ENCODE measurements around the gene NF1. TPM values are rescaled to one million over a fixed set of nuclear protein-coding genes. Genes with fewer than 3 reads are reported as not detected.

NF1 gene
- total RNA-seq, 2 donors from 2014 or later, result 38.5 to 49.1 TPM

DNA sequence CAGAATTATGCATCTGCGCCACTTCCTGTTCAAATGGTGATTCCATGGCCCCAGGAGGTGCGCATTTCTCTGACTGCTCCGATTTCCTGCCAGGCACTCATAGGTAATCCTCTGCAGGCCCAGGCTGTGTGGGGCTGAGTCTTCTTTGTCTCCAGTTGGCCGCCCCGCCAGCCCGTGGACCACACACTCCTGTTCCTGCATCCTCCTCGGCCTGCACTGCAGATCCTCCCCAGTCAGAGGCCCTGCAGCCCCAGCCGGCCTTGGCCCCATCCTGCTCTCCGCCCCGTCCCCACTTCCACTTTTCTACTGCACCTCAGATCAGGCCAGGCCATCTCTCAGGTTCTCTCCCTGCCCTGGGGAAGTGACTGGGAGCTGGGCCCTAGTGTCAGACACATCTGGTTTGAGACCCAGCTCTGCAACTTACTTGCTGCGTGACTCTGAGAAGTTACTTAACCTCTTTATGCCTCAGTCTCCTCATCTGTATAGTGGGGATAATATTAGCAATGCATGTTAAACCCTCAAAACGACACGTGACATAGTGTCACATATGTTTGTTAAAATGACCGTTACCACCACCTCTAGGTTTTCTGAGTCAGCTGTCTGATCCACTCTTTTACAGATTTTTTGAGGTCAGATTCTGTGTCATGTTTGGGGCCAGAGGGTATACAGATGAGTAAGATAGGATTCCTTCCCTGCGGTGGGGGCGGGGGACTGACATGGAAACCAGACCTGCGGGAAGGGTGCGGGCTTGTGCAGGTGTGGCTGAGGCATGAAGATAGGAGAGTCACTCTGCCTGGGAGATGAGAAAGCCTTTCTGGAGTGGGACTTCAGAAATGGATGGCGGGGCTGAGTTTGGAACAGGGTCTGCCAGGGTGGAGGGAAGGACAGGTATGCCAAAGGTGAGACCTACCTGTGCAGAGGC is 309.5 kb downstream of the NF1 start:
- intact Hi-C loops (cut with DNase I), result no loop called here
- Histone ChIP-seq H3K27me3 (no peaks in the 10 kb centered on the region), H3K27ac (no peak overlapping the region), H3K36me3 (no peaks in the 10 kb centered on the region), H3K9me3 (no peaks in the 10 kb centered on the region), H3K4me3 (no peak overlapping the region), H3K4me1 (no peaks in the 10 kb centered on the region), H3K9ac (ENCODE audit: low read depth in 2 of 2, low read length in 2 of 2) (no peak overlapping the region)
- TF ChIP-seq, protein P1, sequence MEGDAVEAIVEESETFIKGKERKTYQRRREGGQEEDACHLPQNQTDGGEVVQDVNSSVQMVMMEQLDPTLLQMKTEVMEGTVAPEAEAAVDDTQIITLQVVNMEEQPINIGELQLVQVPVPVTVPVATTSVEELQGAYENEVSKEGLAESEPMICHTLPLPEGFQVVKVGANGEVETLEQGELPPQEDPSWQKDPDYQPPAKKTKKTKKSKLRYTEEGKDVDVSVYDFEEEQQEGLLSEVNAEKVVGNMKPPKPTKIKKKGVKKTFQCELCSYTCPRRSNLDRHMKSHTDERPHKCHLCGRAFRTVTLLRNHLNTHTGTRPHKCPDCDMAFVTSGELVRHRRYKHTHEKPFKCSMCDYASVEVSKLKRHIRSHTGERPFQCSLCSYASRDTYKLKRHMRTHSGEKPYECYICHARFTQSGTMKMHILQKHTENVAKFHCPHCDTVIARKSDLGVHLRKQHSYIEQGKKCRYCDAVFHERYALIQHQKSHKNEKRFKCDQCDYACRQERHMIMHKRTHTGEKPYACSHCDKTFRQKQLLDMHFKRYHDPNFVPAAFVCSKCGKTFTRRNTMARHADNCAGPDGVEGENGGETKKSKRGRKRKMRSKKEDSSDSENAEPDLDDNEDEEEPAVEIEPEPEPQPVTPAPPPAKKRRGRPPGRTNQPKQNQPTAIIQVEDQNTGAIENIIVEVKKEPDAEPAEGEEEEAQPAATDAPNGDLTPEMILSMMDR (IDR thresholded peaks at IDR 0.05), result no peak
- no peak for DNase-seq

- Histone ChIP-seq H3K9me3 (no peaks in the 10 kb centered on the region), H3K27ac (no peak overlapping the region), H3K4me3 (no peak overlapping the region), H3K36me3 (no peaks in the 10 kb centered on the region), H3K9ac (ENCODE audit: low read depth in 2 of 2, low read length in 2 of 2) (no peak overlapping the region), H3K4me1 (no peaks in the 10 kb centered on the region), H3K27me3 (no peaks in the 10 kb centered on the region)
- no peak for DNase-seq
- intact Hi-C loops (cut with DNase I), result no loop called here
- TF ChIP-seq, protein P1 (IDR thresholded peaks at IDR 0.05), result no peak
These were observed 311.2 kb downstream of the NF1 start for GRCh38 chr17:31405890-31406371.

GRCh38 chr17:31408586-31408985 is 313.8 kb downstream of the NF1 start:
- no peaks in the 10 kb centered on the region for H3K4me1 ChIP-seq
- TF ChIP-seq, protein P1 (IDR thresholded peaks at IDR 0.05), result no peak
- no peak overlapping the region for H3K4me3 ChIP-seq
- H3K27me3 ChIP-seq, result no peaks in the 10 kb centered on the region
- no peaks in the 10 kb centered on the region for H3K9me3 ChIP-seq
- H3K27ac ChIP-seq, result no peak overlapping the region
- DNase-seq, result no peak
- intact Hi-C loops (cut with DNase I), result no loop called here
- H3K9ac ChIP-seq (ENCODE audit: low read depth in 2 of 2, low read length in 2 of 2), result no peak overlapping the region
- no peaks in the 10 kb centered on the region for H3K36me3 ChIP-seq

GRCh38 chr17:31411707-31412285 is 317.0 kb downstream of the NF1 start:
- TF ChIP-seq, protein P1 (IDR thresholded peaks at IDR 0.05), result no peak
- Histone ChIP-seq H3K36me3 (no peaks in the 10 kb centered on the region), H3K27ac (no peak overlapping the region), H3K9me3 (no peaks in the 10 kb centered on the region), H3K27me3 (no peaks in the 10 kb centered on the region), H3K4me1 (no peaks in the 10 kb centered on the region), H3K9ac (ENCODE audit: low read depth in 2 of 2, low read length in 2 of 2) (no peak overlapping the region), H3K4me3 (no peak overlapping the region)
- intact Hi-C loops (cut with DNase I), result no loop called here
- no peak for DNase-seq

- no peaks in the 10 kb centered on the region for H3K27me3 ChIP-seq
- H3K9me3 ChIP-seq, result no peaks in the 10 kb centered on the region
- H3K4me1 ChIP-seq, result no peaks in the 10 kb centered on the region
- H3K9ac ChIP-seq (ENCODE audit: low read depth in 2 of 2, low read length in 2 of 2), result no peak overlapping the region
- intact Hi-C loops (cut with DNase I), result no loop called here
- TF ChIP-seq, protein P1 (IDR thresholded peaks at IDR 0.05), result no peak
- no peak overlapping the region for H3K4me3 ChIP-seq
- H3K27ac ChIP-seq, result no peak overlapping the region
- DNase-seq, result no peak
- no peaks in the 10 kb centered on the region for H3K36me3 ChIP-seq
These were observed 317.7 kb downstream of the NF1 start for GRCh38 chr17:31412511-31412910.

All from colonic mucosa (tissue), 4 donors.